IPS DF 6.9 (cell line): ENCODE measurements around the gene TTI1.

ENCODE experiments used
- DNase-seq: peaks from one replicate; pipeline ENCODE4 v3.0.0-alpha.2; 2013; ENCODE audit warnings: low read depth, low spot score
- H3K27ac ChIP-seq: one replicate; pipeline ENCODE4 v1.5.1; 2013; ENCODE audit warnings: low read length, control low read depth
- H3K27me3 ChIP-seq: 2 replicates; pipeline ENCODE4 v1.6.1; 2013; ENCODE audit warnings: mild to moderate bottlenecking, low read length; ENCODE audit not compliant: control insufficient read depth, insufficient read depth
- H3K36me3 ChIP-seq: 2 replicates; pipeline ENCODE4 v1.6.1; 2013; ENCODE audit warnings: low read length; ENCODE audit not compliant: control insufficient read depth, insufficient read depth
- H3K4me1 ChIP-seq: 2 replicates; pipeline ENCODE4 v1.6.1; 2013; ENCODE audit warnings: low read length; ENCODE audit not compliant: control insufficient read depth, insufficient read depth
- H3K4me3 ChIP-seq: 2 replicates; pipeline ENCODE4 v1.5.1; 2013; ENCODE audit warnings: mild to moderate bottlenecking, low read length
- H3K9me3 ChIP-seq: 2 replicates; pipeline ENCODE4 v1.6.1; 2013; ENCODE audit warnings: low read length, inconsistent platforms; ENCODE audit not compliant: control insufficient read depth, insufficient read depth
- WGBS: extraction: QIAGEN DNeasy Blood & Tissue Kit; methylation state at CpG from one replicate; pipeline ENCODE4 v1.1.7; 2013; ENCODE audit warnings: mixed read lengths, missing lambda C conversion rate; ENCODE audit not compliant: insufficient read length, insufficient coverage; 5-methylcytosine and 5-hydroxymethylcytosine counted together

Gene TTI1

DNA sequence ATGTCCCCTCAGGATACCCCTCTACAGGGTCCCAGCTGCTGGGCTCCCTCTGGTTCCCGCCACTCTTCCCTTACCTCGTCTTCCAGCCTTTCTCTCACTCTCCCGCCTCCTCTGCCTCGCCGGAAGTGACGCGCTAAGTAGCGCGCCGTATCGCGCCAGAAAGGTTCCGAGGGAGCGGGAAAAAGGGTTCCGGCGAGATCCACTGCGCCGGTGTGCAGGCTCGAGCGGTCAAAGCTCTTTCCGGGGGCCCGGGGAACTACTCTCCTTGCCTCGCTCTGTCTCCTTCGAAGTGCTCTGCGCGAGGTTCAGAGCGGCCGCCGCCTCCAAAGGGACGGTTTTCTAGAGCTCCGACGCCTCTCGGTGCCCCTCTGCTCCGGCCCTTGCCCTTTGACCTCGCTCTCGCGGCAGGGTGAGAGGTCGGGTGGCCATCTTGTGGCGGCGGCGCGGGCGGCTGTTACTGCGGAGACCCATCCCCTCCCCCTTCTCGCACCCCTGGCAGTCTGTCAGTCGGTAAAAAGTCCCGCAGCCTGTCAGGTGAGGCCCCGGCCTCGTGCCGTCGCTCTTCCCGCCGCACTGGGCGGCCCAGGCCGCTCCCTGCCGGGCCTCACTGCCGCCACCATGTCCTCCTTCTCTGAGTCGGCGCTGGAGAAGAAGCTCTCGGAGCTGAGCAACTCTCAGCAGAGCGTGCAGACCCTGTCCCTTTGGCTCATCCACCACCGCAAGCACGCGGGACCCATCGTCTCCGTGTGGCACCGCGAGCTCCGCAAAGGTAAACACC, at the start of gene TTI1, which contains the start of gene RPRD1B:
TSS of gene TTI1 (minus strand) at position 127 of the 778 bp plus-strand sequence. CDS start 19,640 bp downstream, outside the sequence.
TSS of gene RPRD1B (plus strand) at position 417 of the 778 bp plus-strand sequence. CDS start at position 619, 202 bp downstream.
- H3K4me1 ChIP-seq: no peaks in the 10 kb centered on the region; the same call in 1 of the 2 replicates
- H3K4me3 ChIP-seq: peak within 1 kb of the TSS; percentile 73
- peak; percentile 70 for DNase-seq
- H3K27ac ChIP-seq: no peak within 1 kb of the TSS
- H3K27me3 ChIP-seq: no peaks in the 10 kb centered on the region
- H3K36me3 ChIP-seq: no peaks in the 10 kb centered on the region; the same call in 1 of the 2 replicates
- no peaks in the 10 kb centered on the region for H3K9me3 ChIP-seq
- WGBS: no CpG with 5 or more reads among the region's 69 CpGs

DNA sequence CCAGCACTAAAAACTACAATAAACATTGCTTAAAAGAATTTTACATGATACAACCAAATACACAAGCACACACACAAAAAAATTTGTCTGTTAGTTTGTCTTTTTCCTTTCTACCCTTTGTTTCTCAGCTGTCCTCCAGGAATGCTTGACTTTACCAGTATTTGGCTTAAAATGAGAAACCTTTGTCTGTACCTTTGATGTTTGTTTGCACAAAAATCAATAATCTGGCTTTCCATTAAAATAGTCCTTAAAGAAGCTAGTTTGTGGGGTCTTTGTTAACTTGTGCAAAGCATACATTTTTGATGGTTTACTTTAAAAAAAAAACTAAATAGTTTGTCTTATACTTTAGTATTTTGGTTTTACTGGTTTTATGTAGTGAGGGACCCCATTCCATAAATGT, 49.6 kb upstream of the TTI1 start:
- DNase-seq: no peak
- Histone ChIP-seq H3K27me3 (no peaks in the 10 kb centered on the region), H3K27ac (no peak overlapping the region), H3K36me3 (no peaks in the 10 kb centered on the region; the same call in 1 of the 2 replicates), H3K4me3 (no peak overlapping the region), H3K9me3 (no peaks in the 10 kb centered on the region), H3K4me1 (no peaks in the 10 kb centered on the region)

- no CpG with 5 or more reads among the region's 3 CpGs for WGBS
- H3K4me1 ChIP-seq: no peaks in the 10 kb centered on the region
- H3K36me3 ChIP-seq: peaks cover 4% of the 10 kb centered on the region; the same call in 1 of the 2 replicates
- no peaks in the 10 kb centered on the region for H3K27me3 ChIP-seq
- no peak overlapping the region for H3K4me3 ChIP-seq
- no peak overlapping the region for H3K27ac ChIP-seq
- no peak for DNase-seq
- no peaks in the 10 kb centered on the region for H3K9me3 ChIP-seq
Measured at GRCh38 chr20:38081575-38081974, 48.3 kb upstream of the TTI1 start.

DNA sequence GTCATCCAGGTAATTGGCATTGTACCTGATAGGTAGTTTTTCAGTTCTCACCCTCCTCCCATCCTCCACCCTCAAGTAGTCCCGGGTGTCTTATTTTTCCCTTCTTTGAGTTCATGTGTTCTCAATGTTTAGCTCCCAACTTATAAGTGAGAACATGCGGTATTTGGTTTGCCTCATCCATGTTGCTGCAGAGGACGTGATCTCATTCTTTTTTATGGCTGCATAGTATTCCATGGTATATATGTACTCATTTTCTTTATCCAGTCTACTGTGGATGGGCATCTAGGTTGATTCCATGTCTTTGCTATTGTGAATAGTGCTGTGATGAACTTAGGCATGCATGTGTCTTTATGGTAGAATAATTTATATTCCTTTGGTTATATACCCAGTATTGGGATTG, 46.1 kb upstream of the TTI1 start:
- H3K27me3 ChIP-seq: no peaks in the 10 kb centered on the region
- H3K4me3 ChIP-seq: no peak overlapping the region
- H3K27ac ChIP-seq: no peak overlapping the region
- no CpG with 5 or more reads among the region's 3 CpGs for WGBS
- H3K9me3 ChIP-seq: no peaks in the 10 kb centered on the region
- 0 out of 2 replicates have a peak, but pooled peaks cover 4% of the 10 kb centered on the region for H3K36me3 ChIP-seq
- DNase-seq: no peak
- H3K4me1 ChIP-seq: no peaks in the 10 kb centered on the region

DNA sequence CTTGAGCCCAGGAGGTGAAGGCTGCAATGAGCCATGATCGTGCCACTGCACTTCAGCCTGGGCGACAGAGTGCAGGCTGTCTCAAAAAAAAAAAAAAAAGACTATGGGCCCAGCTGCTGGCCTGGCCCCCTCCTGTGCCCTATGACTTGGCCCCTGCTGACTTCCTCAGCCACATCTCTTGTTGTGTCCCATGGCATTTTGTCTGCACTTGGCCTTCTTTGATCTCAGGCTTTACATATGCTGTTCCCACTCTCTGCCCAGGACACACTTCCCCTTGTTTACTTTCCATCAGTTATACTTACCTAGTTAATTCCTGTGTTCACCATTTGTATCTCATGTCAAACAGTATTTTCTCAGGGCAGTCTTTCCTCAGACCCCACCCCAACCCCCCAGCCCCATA, 44.8 kb upstream of the TTI1 start:
- Histone ChIP-seq H3K36me3 (0 out of 2 replicates have a peak, but pooled peaks cover 4% of the 10 kb centered on the region), H3K27ac (no peak overlapping the region), H3K27me3 (no peaks in the 10 kb centered on the region), H3K4me1 (no peaks in the 10 kb centered on the region), H3K4me3 (no peak overlapping the region), H3K9me3 (no peaks in the 10 kb centered on the region)
- DNase-seq: no peak
- WGBS: no CpG with 5 or more reads among the region's 2 CpGs

- Histone ChIP-seq H3K27ac (no peak overlapping the region), H3K9me3 (no peaks in the 10 kb centered on the region), H3K4me1 (no peaks in the 10 kb centered on the region), H3K27me3 (no peaks in the 10 kb centered on the region), H3K4me3 (no peak overlapping the region), H3K36me3 (0 out of 2 replicates have a peak, but pooled peaks cover 4% of the 10 kb centered on the region)
- no peak for DNase-seq
Measured at GRCh38 chr20:38076548-38076947, 43.3 kb upstream of the TTI1 start.

- no CpG with 5 or more reads among the region's 3 CpGs for WGBS
- Histone ChIP-seq H3K4me1 (no peaks in the 10 kb centered on the region), H3K9me3 (no peaks in the 10 kb centered on the region), H3K27ac (no peak overlapping the region), H3K4me3 (no peak overlapping the region), H3K27me3 (no peaks in the 10 kb centered on the region), H3K36me3 (peaks cover 5% of the 10 kb centered on the region; the same call in 1 of the 2 replicates)
- no peak for DNase-seq
Measured at GRCh38 chr20:38075161-38075998, 42.1 kb upstream of the TTI1 start.

GRCh38 chr20:38073307-38074071, 40.2 kb upstream of the TTI1 start:
- Histone ChIP-seq H3K27me3 (no peaks in the 10 kb centered on the region), H3K27ac (no peak overlapping the region), H3K4me1 (no peaks in the 10 kb centered on the region), H3K36me3 (peaks cover 10% of the 10 kb centered on the region; the same call in 1 of the 2 replicates), H3K4me3 (no peak overlapping the region), H3K9me3 (no peaks in the 10 kb centered on the region)
- peak; percentile 55 for DNase-seq
- no CpG with 5 or more reads among the region's 5 CpGs for WGBS

- no peak for DNase-seq
- Histone ChIP-seq H3K27me3 (no peaks in the 10 kb centered on the region), H3K9me3 (no peaks in the 10 kb centered on the region), H3K27ac (no peak overlapping the region), H3K4me1 (no peaks in the 10 kb centered on the region), H3K4me3 (no peak overlapping the region), H3K36me3 (peaks cover 14% of the 10 kb centered on the region)
- no CpG with 5 or more reads among the region's 1 CpG for WGBS
Measured at GRCh38 chr20:38072898-38073297, 39.6 kb upstream of the TTI1 start.
